GM19193 (cell line): ENCODE measurements around the gene DPP10.

Experiments used
- POLR2A ChIP-seq: IDR thresholded peaks from 4 replicates; pipeline ENCODE4 v1.6.1; 2011; ENCODE audit not compliant: insufficient read depth, insufficient read length; ENCODE audit errors: extremely low read depth

DPP10 gene

GRCh38 chr2:115757286-115757685, 1314.8 kb downstream of the DPP10 start:
- TF ChIP-seq POLR2A = no peak

DNA sequence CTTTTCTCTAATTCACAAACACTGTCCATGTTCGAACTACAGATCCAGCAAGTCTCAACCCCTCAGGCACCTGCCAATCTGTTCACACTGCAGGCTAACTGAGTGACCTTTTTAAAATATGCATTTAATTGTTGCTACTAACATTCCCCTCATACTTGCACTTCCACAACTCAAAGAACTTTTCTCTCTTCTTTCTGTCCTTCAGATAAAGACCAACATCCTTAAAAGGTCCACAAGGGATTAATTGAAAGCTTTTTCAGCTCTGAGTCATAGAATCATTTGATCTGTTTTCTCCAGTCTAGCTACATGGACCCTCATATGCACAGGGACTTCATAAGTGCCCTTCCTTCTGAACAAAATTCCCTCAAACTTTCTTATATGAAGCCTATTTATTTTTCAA, 1321.2 kb downstream of the DPP10 start:
- TF ChIP-seq POLR2A = no peak

DNA sequence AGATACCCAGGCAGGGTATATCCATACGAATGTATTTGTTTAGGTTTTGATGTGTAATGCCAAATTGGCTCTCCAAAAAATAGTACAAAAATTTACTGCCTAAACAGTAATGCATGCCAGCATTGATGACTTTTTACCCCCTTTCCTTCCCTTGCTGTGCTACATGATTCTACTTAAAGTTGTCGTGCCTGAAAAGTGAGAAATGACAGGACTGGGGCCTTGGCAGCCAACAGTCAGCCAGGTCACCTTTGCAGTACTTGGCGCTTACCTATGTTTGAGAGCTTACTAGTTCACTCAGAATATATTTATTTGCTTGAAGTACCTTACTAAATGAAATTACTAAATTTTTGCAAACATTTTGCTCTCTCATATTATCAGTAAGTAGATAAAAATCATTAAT, 1329.1 kb downstream of the DPP10 start:
- no peak for TF ChIP-seq POLR2A

GRCh38 chr2:115774361-115774760, 1331.9 kb downstream of the DPP10 start:
- TF ChIP-seq POLR2A = no peak

- TF ChIP-seq POLR2A = no peak
Observed at GRCh38 chr2:115779085-115779632, 1336.7 kb downstream of the DPP10 start.

DNA sequence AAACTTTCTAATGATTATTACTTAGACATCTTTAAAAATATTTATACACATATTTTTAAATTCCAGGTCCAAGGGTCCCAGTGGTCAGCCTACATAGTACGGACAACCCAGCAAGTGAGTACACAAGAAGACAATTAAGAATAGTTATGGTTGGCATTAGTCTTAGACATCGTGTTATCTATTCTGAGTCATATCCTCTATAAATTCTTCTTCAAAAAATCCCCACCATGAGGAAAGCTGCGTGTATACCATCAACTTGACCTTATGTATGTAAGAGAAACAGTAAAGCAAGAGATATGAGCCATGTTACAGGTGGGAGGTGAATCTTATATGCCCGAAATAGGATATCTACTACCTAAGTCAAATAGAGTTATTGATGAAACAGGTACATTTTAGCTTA, 1339.8 kb downstream of the DPP10 start:
- TF ChIP-seq POLR2A = no peak

GRCh38 chr2:115796078-115796477, 1353.6 kb downstream of the DPP10 start:
- TF ChIP-seq POLR2A = no peak

- TF ChIP-seq POLR2A = no peak
Observed at GRCh38 chr2:115807276-115807675, 1364.8 kb downstream of the DPP10 start.

DNA sequence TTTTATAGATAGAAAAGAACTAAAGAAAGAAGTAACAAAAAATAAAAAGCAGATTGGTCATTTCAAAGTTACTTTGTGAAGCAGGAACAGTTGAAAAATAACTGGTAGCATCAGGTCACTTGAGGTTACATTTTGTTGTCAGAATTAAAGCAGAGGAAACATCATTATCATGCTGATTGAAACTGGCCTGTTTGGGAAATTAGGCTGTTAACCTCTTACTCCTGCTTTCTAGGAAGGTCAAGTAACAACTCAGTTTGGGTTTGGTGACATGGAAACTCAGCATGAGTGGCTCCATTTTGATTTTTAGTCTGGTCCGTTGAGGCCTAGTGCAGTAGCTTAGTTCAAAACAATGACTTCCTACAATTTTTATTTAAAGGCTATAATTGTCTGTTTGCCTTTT, 1383.5 kb downstream of the DPP10 start:
- no peak for TF ChIP-seq POLR2A

DNA sequence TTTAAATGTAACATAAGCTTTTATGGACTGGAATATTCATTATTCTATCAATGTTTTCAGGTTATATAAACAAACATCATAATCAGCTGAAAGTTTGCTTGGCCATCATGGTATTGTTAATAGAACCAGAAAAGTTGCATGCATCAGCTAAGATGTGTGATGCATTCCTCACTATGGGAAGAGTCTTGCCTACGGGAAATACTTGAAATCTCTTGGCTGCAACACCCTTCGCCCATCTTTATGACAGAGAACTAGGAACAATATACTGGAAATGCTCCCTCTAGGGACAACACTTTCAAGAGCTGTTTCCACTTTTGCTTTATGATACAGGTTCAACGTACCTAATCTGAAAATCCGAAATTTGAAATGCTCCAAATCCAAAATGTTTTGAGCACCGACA, 1390.8 kb downstream of the DPP10 start:
- no peak for TF ChIP-seq POLR2A

DNA sequence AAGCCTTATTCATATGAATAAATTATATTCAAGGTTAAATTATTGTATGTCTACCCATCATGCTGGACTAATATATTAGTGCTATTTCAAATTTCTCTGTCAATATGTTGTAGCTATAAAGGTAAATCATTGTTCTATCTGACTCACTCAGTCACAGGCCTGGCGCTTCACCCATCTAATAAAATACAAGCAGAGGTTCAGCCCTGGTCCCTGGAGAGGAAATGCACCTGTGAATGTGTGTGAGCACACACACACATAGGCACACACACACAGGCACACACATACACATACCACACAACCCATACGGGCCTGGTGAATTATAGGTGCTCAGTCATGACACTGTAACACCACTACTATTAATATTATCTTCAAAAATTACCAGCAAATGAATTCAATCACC, 1396.1 kb downstream of the DPP10 start:
- no peak for TF ChIP-seq POLR2A

DNA sequence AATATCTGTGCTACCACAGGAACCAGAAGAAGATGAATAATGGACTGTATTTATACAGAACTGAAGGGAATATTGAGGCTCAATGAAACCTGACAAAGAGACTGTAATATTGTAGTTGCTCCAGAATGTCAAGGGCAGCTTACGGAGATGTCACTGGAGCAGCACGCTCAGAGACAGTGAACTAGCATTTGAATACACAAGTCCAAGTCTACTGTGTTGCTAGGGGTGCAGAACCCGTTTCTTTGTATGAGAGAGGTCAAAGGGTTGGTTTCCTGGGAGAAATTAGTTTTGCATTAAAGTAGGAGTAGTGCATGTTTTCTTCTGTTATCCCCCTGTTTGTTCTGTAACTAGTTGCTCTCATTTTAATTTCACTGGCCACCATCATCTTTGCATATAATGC, 1399.9 kb downstream of the DPP10 start:
- TF ChIP-seq POLR2A = no peak

DNA sequence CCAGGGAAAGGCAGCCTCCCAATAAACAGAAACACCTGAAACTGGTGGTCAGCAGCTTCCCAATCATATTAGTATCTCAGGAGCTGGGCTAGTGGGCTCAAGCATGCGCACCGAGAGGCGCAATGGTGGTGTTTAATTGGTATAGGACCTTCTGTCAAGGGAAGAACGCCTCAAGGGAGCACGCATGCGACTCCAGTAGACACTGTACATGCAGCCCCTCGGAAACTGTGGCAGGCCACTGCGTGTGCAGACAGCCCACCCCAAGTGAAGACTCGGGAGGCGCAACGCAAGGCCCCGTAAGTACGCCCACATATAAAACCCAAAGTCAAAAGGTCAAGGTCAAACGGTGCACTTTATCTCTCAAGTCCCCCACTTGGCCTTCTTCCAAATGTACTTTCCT, 1405.8 kb downstream of the DPP10 start:
- no peak for TF ChIP-seq POLR2A

- no peak for TF ChIP-seq POLR2A
Observed at GRCh38 chr2:115867024-115867423, 1424.6 kb downstream of the DPP10 start.

DNA sequence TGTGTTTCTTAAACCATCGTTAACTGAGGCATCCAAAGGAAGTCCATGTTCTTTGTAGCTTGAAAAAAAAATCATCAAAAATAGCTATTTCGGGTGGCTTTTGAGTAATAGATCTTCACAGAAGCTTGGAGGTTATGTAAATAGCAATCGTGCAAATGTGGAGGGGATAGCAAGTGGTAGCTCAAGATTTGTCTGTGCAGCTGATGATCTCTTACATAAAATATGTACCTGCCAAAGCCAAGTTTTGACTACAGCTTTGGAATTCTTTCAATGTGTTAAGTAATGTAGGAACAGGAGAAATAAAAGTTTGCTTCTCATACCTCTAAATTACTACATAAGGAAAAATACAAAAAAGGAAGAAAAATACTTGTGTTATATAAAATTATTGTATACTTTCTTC, 1432.0 kb downstream of the DPP10 start:
- no peak for TF ChIP-seq POLR2A

GRCh38 chr2:115880558-115880957, 1438.1 kb downstream of the DPP10 start:
- no peak for TF ChIP-seq POLR2A

GRCh38 chr2:115887209-115887776, 1444.9 kb downstream of the DPP10 start:
- no peak for TF ChIP-seq POLR2A
